Uterus (tissue), 4 donors: Measurements from ENCODE around the gene DDAH2. TPM values are rescaled to one million over a fixed set of nuclear protein-coding genes. Genes with fewer than 3 reads are reported as not detected.

Source experiments
- DNase-seq, 2 donors: peaks; one replicate each; pipeline ENCODE4 v3.0.0-alpha.2; 2019 to 2020
- H3K27ac ChIP-seq, 2 donors: fragments of 200-600 bp; sonication (generic); 1 replicate in 1 of 2; 2 replicates in 1 of 2; pipeline ENCODE4 v1.5.1; 2016 to 2018
- H3K27me3 ChIP-seq, 2 donors: fragments of 200-600 bp; sonication (generic); one replicate each; pipeline ENCODE4 v1.5.1; 2018 to 2019; ENCODE audit warnings: control low read depth in 1 of 2
- H3K36me3 ChIP-seq, 2 donors: fragments of 200-600 bp; sonication (generic); one replicate each; pipeline ENCODE4 v1.5.1; 2019; ENCODE audit warnings: control low read depth in 1 of 2
- H3K4me1 ChIP-seq, 2 donors: fragments of 200-600 bp; sonication (generic); one replicate each; pipeline ENCODE4 v1.5.1; 2018 to 2019; ENCODE audit warnings: control low read depth in 1 of 2
- H3K4me3 ChIP-seq, 2 donors: fragments of 200-600 bp; sonication (generic); 1 replicate in 1 of 2; 2 replicates in 1 of 2; pipeline ENCODE4 v1.5.1; 2018 to 2019; ENCODE audit warnings: mild to moderate bottlenecking in 1 of 2
- H3K9me3 ChIP-seq, 2 donors: fragments of 200-600 bp; sonication (generic); one replicate each; pipeline ENCODE4 v1.5.1; 2019; ENCODE audit warnings: control low read depth in 1 of 2
- CTCF ChIP-seq, 4 experiments: fragments of 200-600 bp in 2 of 4; fragments of 450-650 bp in 2 of 4; sonication (generic) in 2 of 4; IDR thresholded peaks; one replicate each; pipeline ENCODE4 v1.5.1; 2016 to 2019; ENCODE audit warnings: antibody characterized with exemption in 4 of 4, mild to moderate bottlenecking in 2 of 4, moderate library complexity in 1 of 4
- POLR2A ChIP-seq, 2 donors: fragments of 450-650 bp; IDR thresholded peaks; one replicate each; pipeline ENCODE4 v1.6.1; 2016; ENCODE audit warnings: antibody characterized with exemption in 2 of 2, mild to moderate bottlenecking in 1 of 2, moderate library complexity in 1 of 2
- intact Hi-C: fragments of 100-400 bp; cut with DNase I; formaldehyde crosslinking; loops from one replicate; pipeline ENCODE4 v1.15.1; 2023; ENCODE audit warnings: low total_unique reads
- total RNA-seq, 4 donors: library from RNA; depleted of rRNA in 3 of 4; stranded (reverse); fragments of >200 nt in 3 of 4; gene quantifications; one replicate each; pipeline versions ENCODE4 v1.1.0 to v1.2.4, GENCODE V29; 2014 to 2023
- donor health status: DM: yes; HTN: yes; CAD: no.

Gene DDAH2
- total RNA-seq, 4 donors from 2014 or later: 97.6 to 240 (median 158) TPM

DNA sequence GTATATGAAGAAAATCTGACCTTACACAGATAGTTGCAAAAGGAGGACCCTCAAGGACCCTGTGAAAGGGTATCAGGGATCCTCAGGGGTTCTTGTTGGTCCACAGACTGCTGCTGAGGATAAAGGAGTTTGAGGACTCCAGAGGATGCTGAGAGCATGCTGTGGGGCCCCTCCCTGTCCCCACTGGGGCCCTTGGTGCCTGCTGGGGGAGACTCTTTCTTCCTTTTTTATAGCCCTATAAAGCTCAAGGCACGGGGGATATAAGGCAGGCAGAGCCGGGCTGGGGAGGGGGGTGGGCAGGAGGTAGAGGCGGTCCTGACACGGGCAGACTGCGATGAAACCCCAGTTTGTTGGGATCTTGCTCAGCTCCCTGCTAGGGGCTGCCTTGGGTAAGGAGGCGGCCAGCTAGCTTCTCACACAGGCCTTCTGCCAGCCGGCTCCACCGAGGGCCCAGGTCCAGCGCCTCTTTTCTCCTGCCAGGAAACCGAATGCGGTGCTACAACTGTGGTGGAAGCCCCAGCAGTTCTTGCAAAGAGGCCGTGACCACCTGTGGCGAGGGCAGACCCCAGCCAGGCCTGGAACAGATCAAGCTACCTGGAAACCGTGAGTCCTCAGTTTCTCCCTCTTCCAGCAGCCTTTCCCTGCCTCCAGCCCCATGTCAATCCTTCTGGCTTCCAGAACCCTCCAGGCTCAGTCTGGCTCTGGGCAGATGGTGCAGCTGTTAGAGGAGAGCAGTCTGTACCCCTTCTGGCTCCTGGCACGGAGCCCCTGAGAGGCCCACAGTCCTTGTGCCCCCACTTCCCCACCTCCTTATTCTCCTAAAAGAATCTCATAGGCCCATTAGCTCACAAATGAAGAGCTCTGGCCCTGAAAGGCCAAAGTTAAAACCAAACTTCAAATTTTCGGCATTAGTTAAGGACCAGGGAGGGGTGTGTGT, 13.8 kb downstream of the DDAH2 start, which contains the start of gene LY6G6D:
TSS of gene LY6G6D (plus strand) at position 327 of the 937 bp plus-strand sequence. CDS start at position 335, 8 bp downstream.
- Histone ChIP-seq H3K36me3 (no peaks in the 10 kb centered on the region), H3K4me1 (no peaks in the 10 kb centered on the region), H3K27me3 (no peaks in the 10 kb centered on the region), H3K27ac (no peak within 1 kb of the TSS), H3K9me3 (no peaks in the 10 kb centered on the region), H3K4me3 (no peak within 1 kb of the TSS)
- DNase-seq: no peak
- TF ChIP-seq POLR2A (IDR thresholded peaks at IDR 0.05) (no peak), CTCF (IDR thresholded peaks at IDR 0.05) (no peak)
- intact Hi-C loops: no loop called here

GRCh38 chr6:31713991-31714684, 15.0 kb downstream of the DDAH2 start:
- no peak for DNase-seq
- H3K4me1 ChIP-seq: no peaks in the 10 kb centered on the region
- no peak overlapping the region for H3K27ac ChIP-seq
- intact Hi-C loops: no loop called here
- no peak overlapping the region for H3K4me3 ChIP-seq
- no peaks in the 10 kb centered on the region for H3K27me3 ChIP-seq
- H3K36me3 ChIP-seq: no peaks in the 10 kb centered on the region
- no peak for TF ChIP-seq POLR2A (IDR thresholded peaks at IDR 0.05)
- TF ChIP-seq CTCF (IDR thresholded peaks at IDR 0.05): no peak
- H3K9me3 ChIP-seq: no peaks in the 10 kb centered on the region

DNA sequence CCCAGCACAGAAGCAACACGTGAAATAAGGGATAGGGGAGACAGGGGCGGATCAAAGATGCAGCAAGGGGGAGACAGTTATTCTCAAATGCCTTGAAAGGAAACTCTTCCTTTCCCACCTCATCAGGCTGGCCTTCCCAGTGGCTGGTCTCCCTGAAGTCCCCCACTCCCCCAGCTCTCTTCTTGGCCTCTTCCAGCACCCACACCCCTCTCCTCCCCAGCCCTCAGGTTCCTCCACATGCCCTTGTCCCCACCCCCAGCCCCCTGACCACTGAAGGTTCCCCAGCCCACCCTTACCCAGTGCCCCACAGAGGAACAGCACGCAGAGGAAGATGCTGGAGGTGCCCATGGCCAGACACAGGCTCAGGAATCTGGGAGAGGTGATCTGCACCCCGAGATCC, 15.6 kb downstream of the DDAH2 start:
- Histone ChIP-seq H3K4me1 (no peaks in the 10 kb centered on the region), H3K27me3 (no peaks in the 10 kb centered on the region), H3K4me3 (no peak overlapping the region), H3K36me3 (no peaks in the 10 kb centered on the region), H3K9me3 (no peaks in the 10 kb centered on the region), H3K27ac (no peak overlapping the region)
- DNase-seq: no peak
- intact Hi-C loops: no loop called here
- TF ChIP-seq CTCF (IDR thresholded peaks at IDR 0.05): no peak
- no peak for TF ChIP-seq POLR2A (IDR thresholded peaks at IDR 0.05)

GRCh38 chr6:31712296-31712695, 16.8 kb downstream of the DDAH2 start:
- no peak overlapping the region for H3K27ac ChIP-seq
- no peak for DNase-seq
- no peaks in the 10 kb centered on the region for H3K36me3 ChIP-seq
- no peaks in the 10 kb centered on the region for H3K9me3 ChIP-seq
- H3K27me3 ChIP-seq: no peaks in the 10 kb centered on the region
- H3K4me3 ChIP-seq: no peak overlapping the region
- intact Hi-C loops: no loop called here
- H3K4me1 ChIP-seq: no peaks in the 10 kb centered on the region
- TF ChIP-seq CTCF (IDR thresholded peaks at IDR 0.05) (no peak), POLR2A (IDR thresholded peaks at IDR 0.05) (no peak)

- DNase-seq: no peak
- no peaks in the 10 kb centered on the region for H3K4me1 ChIP-seq
- no peak for TF ChIP-seq POLR2A (IDR thresholded peaks at IDR 0.05)
- H3K4me3 ChIP-seq: no peak overlapping the region
- H3K27ac ChIP-seq: no peak overlapping the region
- H3K36me3 ChIP-seq: no peaks in the 10 kb centered on the region
- no peaks in the 10 kb centered on the region for H3K27me3 ChIP-seq
- no peaks in the 10 kb centered on the region for H3K9me3 ChIP-seq
- intact Hi-C loops: no loop called here
Measured at GRCh38 chr6:31711233-31711632, 17.9 kb downstream of the DDAH2 start.
